Activated CD4-positive, alpha-beta T cell treated with anti-CD3 and anti-CD28 coated beads, Interleukin-2, amount 50 U/mL, for 24 hours (primary cell): Measurements from ENCODE around the gene RASSF5.
"Not testable (repeated sequence)": the region's sequence is repeated elsewhere in the genome, so short reads cannot be mapped to it uniquely, and the experiment has no call there.

Source experiments
- DNase-seq, 2 donors: peaks; one replicate each; pipeline ENCODE4 v3.0.0-alpha.2; 2020; ENCODE audit warnings: low read depth in 1 of 2, low spot score in 1 of 2

RASSF5 gene

GRCh38 chr1:206476591-206476990, 30.7 kb upstream of the RASSF5 start:
- DNase-seq = no peak

- DNase-seq = no peak
These were observed 30.2 kb upstream of the RASSF5 start for GRCh38 chr1:206477110-206477509.

- no peak for DNase-seq
These were observed 29.6 kb upstream of the RASSF5 start for GRCh38 chr1:206477581-206478380.

GRCh38 chr1:206478746-206479145, 28.6 kb upstream of the RASSF5 start:
- no peak for DNase-seq

GRCh38 chr1:206479183-206480125, 27.9 kb upstream of the RASSF5 start:
- peak; percentile 49 to 54 for DNase-seq

- no peak for DNase-seq
These were observed 27.1 kb upstream of the RASSF5 start for GRCh38 chr1:206480211-206480610.

GRCh38 chr1:206482611-206483010, 24.7 kb upstream of the RASSF5 start:
- no peak for DNase-seq

- not testable (repeated sequence) for DNase-seq
These were observed 23.5 kb upstream of the RASSF5 start for GRCh38 chr1:206483864-206484263.

- no peak for DNase-seq
These were observed 22.4 kb upstream of the RASSF5 start for GRCh38 chr1:206484901-206485300.

- DNase-seq = no peak
These were observed 20.1 kb upstream of the RASSF5 start for GRCh38 chr1:206486995-206487788.

- DNase-seq = no peak
These were observed 19.4 kb upstream of the RASSF5 start for GRCh38 chr1:206487970-206488369.

- DNase-seq = no peak
These were observed 18.9 kb upstream of the RASSF5 start for GRCh38 chr1:206488466-206488865.

GRCh38 chr1:206489980-206490770, 17.2 kb upstream of the RASSF5 start:
- DNase-seq = peak; percentile 61 to 70

GRCh38 chr1:206490771-206491405, 16.4 kb upstream of the RASSF5 start:
- no peak for DNase-seq

- DNase-seq = no peak
These were observed 15.7 kb upstream of the RASSF5 start for GRCh38 chr1:206491616-206492015.

- DNase-seq = no peak
These were observed 14.7 kb upstream of the RASSF5 start for GRCh38 chr1:206492589-206492988.

GRCh38 chr1:206493279-206493678, 14.1 kb upstream of the RASSF5 start:
- no peak for DNase-seq

GRCh38 chr1:206495011-206495461, 12.3 kb upstream of the RASSF5 start:
- no peak for DNase-seq

- DNase-seq = no peak
These were observed 11.8 kb upstream of the RASSF5 start for GRCh38 chr1:206495493-206496046.
